ENCODE results near the gene NUTF2. TPM values are rescaled to one million over a fixed set of nuclear protein-coding genes. Genes with fewer than 3 reads are reported as not detected.
"Not testable (repeated sequence)": the region's sequence is repeated elsewhere in the genome, so short reads cannot be mapped to it uniquely, and the experiment has no call there.

Gene NUTF2
- 56.5 TPM for total RNA-seq

GRCh38 chr16:67846320-67847063 lies at the start of gene NUTF2:
Gene NUTF2, plus strand, starts transcription at chr16:67846933. Its CDS starts 18,198 bp downstream, at chr16:67865131.
- DNase-seq, result peak; percentile 95

GRCh38 chr16:67800338-67800926 lies 46.3 kb upstream of the NUTF2 start:
- no peak for DNase-seq

GRCh38 chr16:67801241-67801640 lies 45.5 kb upstream of the NUTF2 start:
- no peak for DNase-seq

GRCh38 chr16:67801883-67802282 lies 44.9 kb upstream of the NUTF2 start:
- DNase-seq, result no peak

- no peak for DNase-seq
Measured at GRCh38 chr16:67803894-67804293, 42.8 kb upstream of the NUTF2 start.

GRCh38 chr16:67804853-67805542 lies 41.7 kb upstream of the NUTF2 start:
- no peak for DNase-seq

- no peak for DNase-seq
Measured at GRCh38 chr16:67805718-67806427, 40.9 kb upstream of the NUTF2 start.

- DNase-seq, result peak; percentile 99
Measured at GRCh38 chr16:67806428-67807147, 40.1 kb upstream of the NUTF2 start, which contains the start of the genes RANBP10 and TSNAXIP1. Gene RANBP10, minus strand, starts transcription at chr16:67806560. Its CDS starts 24 bp downstream, at chr16:67806536. Gene TSNAXIP1, plus strand, starts transcription at chr16:67806889. Its CDS starts 261 bp downstream, at chr16:67807150.

GRCh38 chr16:67807148-67807682 lies 39.5 kb upstream of the NUTF2 start:
- no peak for DNase-seq

GRCh38 chr16:67811899-67812298 lies 34.8 kb upstream of the NUTF2 start:
- DNase-seq, result no peak

GRCh38 chr16:67814567-67814966 lies 32.2 kb upstream of the NUTF2 start:
- DNase-seq, result no peak

GRCh38 chr16:67820608-67821259 lies 26.0 kb upstream of the NUTF2 start:
- DNase-seq, result no peak

GRCh38 chr16:67822511-67822910 lies 24.2 kb upstream of the NUTF2 start:
- no peak for DNase-seq

GRCh38 chr16:67825119-67825518 lies 21.6 kb upstream of the NUTF2 start:
- DNase-seq, result no peak

GRCh38 chr16:67825906-67826305 lies 20.8 kb upstream of the NUTF2 start:
- DNase-seq, result no peak

- no peak for DNase-seq
Measured at GRCh38 chr16:67828651-67829050, 18.1 kb upstream of the NUTF2 start.

- DNase-seq, result no peak
Measured at GRCh38 chr16:67833030-67833414, 13.7 kb upstream of the NUTF2 start.

GRCh38 chr16:67833415-67834241 lies 13.1 kb upstream of the NUTF2 start:
- peak; percentile 89 for DNase-seq

GRCh38 chr16:67834242-67834614 lies 12.5 kb upstream of the NUTF2 start:
- no peak for DNase-seq

- DNase-seq, result not testable (repeated sequence)
Measured at GRCh38 chr16:67837190-67837589, 9.5 kb upstream of the NUTF2 start.
